SK-N-SH (cell line): ENCODE measurements around the gene ABCA9. TPM values are rescaled to one million over a fixed set of nuclear protein-coding genes. Genes with fewer than 3 reads are reported as not detected.

Source experiments
- CTCF ChIA-PET: fragments of 300-600, 350-600 bp; formaldehyde crosslinking; extraction: SDS; loops from one replicate; lab custom pipeline; 2021; lab: Yijun Ruan, JAX
- POLR2A ChIA-PET: fragments of 350-600 bp; sonication (Branson Sonifier 250); formaldehyde crosslinking; extraction: SDS; loops from one replicate; lab custom pipeline; 2020; ENCODE audit warnings: antibody characterized with exemption, inconsistent platforms; lab: Yijun Ruan, JAX
- DNase-seq: peaks from one replicate; pipeline ENCODE4 v3.0.0; 2012
- H2AFZ ChIP-seq: fragments of 200-600 bp; sonication (generic); 2 replicates; pipeline ENCODE4 v1.8.1; 2016; ENCODE audit warnings: antibody characterized with exemption, mild to moderate bottlenecking, low read depth
- H3F3A ChIP-seq: fragments of 200-600 bp; sonication (generic); replicated peaks from 2 replicates; pipeline ENCODE3; 2016; ENCODE audit warnings: antibody characterized with exemption, mild to moderate bottlenecking; ENCODE audit not compliant: insufficient read depth
- H3K27ac ChIP-seq, 2 experiments: fragments of 200-500 bp in 1 of 2; fragments of 200-600 bp in 1 of 2; sonication (Bioruptor generic) in 1 of 2; sonication (generic), shearing (Covaris generic) in 1 of 2; 2 replicates each; pipeline versions ENCODE4 v1.5.1 to v1.6.1; 2014 to 2016; ENCODE audit warnings: low read depth in 2 of 2, inconsistent platforms in 1 of 2, low read length in 1 of 2, mild to moderate bottlenecking in 1 of 2, mixed read lengths in 1 of 2
- H3K27me3 ChIP-seq: fragments of 200-600 bp; sonication (generic), shearing (Covaris generic); 2 replicates; pipeline ENCODE4 v1.6.1; 2016; ENCODE audit warnings: mixed run types; ENCODE audit not compliant: insufficient read depth
- H3K36me3 ChIP-seq, 2 experiments: fragments of 200-500 bp in 1 of 2; fragments of 200-600 bp in 1 of 2; sonication (Bioruptor generic) in 1 of 2; sonication (generic) in 1 of 2; replicated peaks in 1 of 2; 2 replicates each; pipeline versions ENCODE3 to v1.5.1; 2014 to 2016; ENCODE audit warnings: low read length in 1 of 2, mild to moderate bottlenecking in 1 of 2; ENCODE audit not compliant: insufficient read depth in 2 of 2, control insufficient read depth in 1 of 2
- H3K4me1 ChIP-seq, 2 experiments: fragments of 200-500 bp in 1 of 2; fragments of 200-600 bp in 1 of 2; sonication (Bioruptor generic) in 1 of 2; sonication (generic), shearing (Covaris generic) in 1 of 2; 2 replicates each; pipeline versions ENCODE4 v1.5.1 to v1.6.1; 2014 to 2016; ENCODE audit warnings: low read depth in 1 of 2, low read length in 1 of 2, mixed run types in 1 of 2; ENCODE audit not compliant: insufficient read depth in 2 of 2, control insufficient read depth in 1 of 2
- H3K4me2 ChIP-seq: fragments of 200-600 bp; sonication (generic), shearing (Covaris generic); 2 replicates; pipeline ENCODE4 v1.6.1; 2017; ENCODE audit warnings: mixed run types
- H3K4me3 ChIP-seq, 2 experiments: fragments of 200-500 bp in 1 of 2; fragments of 200-600 bp in 1 of 2; sonication (Bioruptor generic) in 1 of 2; sonication (generic), shearing (Covaris generic) in 1 of 2; 2 replicates each; pipeline versions ENCODE4 v1.5.1 to v1.8.1; 2014 to 2016; ENCODE audit warnings: low read depth in 2 of 2, inconsistent platforms in 1 of 2, low read length in 1 of 2, mild to moderate bottlenecking in 1 of 2, mixed read lengths in 1 of 2, moderate library complexity in 1 of 2
- H3K79me2 ChIP-seq: fragments of 200-600 bp; sonication (generic); 2 replicates; pipeline ENCODE4 v1.8.1; 2017; ENCODE audit warnings: mild to moderate bottlenecking; ENCODE audit not compliant: insufficient read depth
- H3K9ac ChIP-seq: fragments of 200-600 bp; sonication (generic); 2 replicates; pipeline ENCODE4 v1.6.1; 2017; ENCODE audit warnings: mixed run types
- H3K9me2 ChIP-seq: fragments of 200-600 bp; sonication (generic); 2 replicates; pipeline ENCODE4 v1.6.1; 2017; ENCODE audit warnings: mixed run types
- H3K9me3 ChIP-seq: fragments of 200-600 bp; sonication (generic); 2 replicates; pipeline ENCODE4 v1.6.1; 2017; ENCODE audit warnings: mixed run types, mild to moderate bottlenecking, moderate library complexity
- H4K20me1 ChIP-seq: fragments of 200-600 bp; sonication (generic); 2 replicates; pipeline ENCODE4 v1.6.1; 2017; ENCODE audit warnings: mild to moderate bottlenecking, mixed run types; ENCODE audit not compliant: insufficient read depth
- CHD2 ChIP-seq: fragments of 150-350 bp; IDR thresholded peaks from 2 replicates; pipeline ENCODE4 v1.6.1; 2018; ENCODE audit warnings: low read length; ENCODE audit not compliant: partially characterized antibody
- CTCF ChIP-seq: fragments of 200-600 bp; sonication (generic); IDR thresholded peaks from 2 replicates; pipeline ENCODE4 v1.6.1; 2017; ENCODE audit warnings: antibody characterized with exemption, mild to moderate bottlenecking, moderate library complexity
- EP300 ChIP-seq, 2 experiments: IDR thresholded peaks; 2 replicates each; pipeline versions ENCODE4 v1.4.0 to v1.6.1; 2012; ENCODE audit warnings: borderline replicate concordance in 1 of 2, low read depth in 1 of 2, low read length in 1 of 2
- FOXJ3 ChIP-seq: sonication (generic); formaldehyde crosslinking; IDR thresholded peaks from 2 replicates; pipeline ENCODE4 v1.5.1; 2020; ENCODE audit warnings: mild to moderate bottlenecking, missing genetic modification reagents
- FOXM1 ChIP-seq: IDR thresholded peaks from 2 replicates; pipeline ENCODE4 v1.4.0; 2012; ENCODE audit warnings: low read depth, mild to moderate bottlenecking
- GATA2 ChIP-seq: sonication (generic); formaldehyde crosslinking; IDR thresholded peaks from 2 replicates; pipeline ENCODE4 v1.5.0; 2020; ENCODE audit warnings: mild to moderate bottlenecking, missing genetic modification reagents
- JUND ChIP-seq: IDR thresholded peaks from 2 replicates; pipeline ENCODE4 v1.4.0; 2012
- MEF2A ChIP-seq: IDR thresholded peaks from 2 replicates; pipeline ENCODE4 v1.4.0; 2012; ENCODE audit warnings: low read depth, borderline replicate concordance
- MXI1 ChIP-seq: IDR thresholded peaks from 2 replicates; pipeline ENCODE4 v1.6.1; 2012; ENCODE audit warnings: mild to moderate bottlenecking, low read depth, low read length, improper control_type of control experiment
- NFIC ChIP-seq: IDR thresholded peaks from 2 replicates; pipeline ENCODE4 v1.4.0; 2012; ENCODE audit warnings: borderline replicate concordance
- NRF1 ChIP-seq: IDR thresholded peaks from 2 replicates; pipeline ENCODE4 v1.6.1; 2012; ENCODE audit warnings: low read depth, mild to moderate bottlenecking, low read length
- PBX3 ChIP-seq: IDR thresholded peaks from 2 replicates; pipeline ENCODE4; 2012
- POLR2AphosphoS5 ChIP-seq: IDR thresholded peaks from 2 replicates; pipeline ENCODE4 v1.6.1; 2012; ENCODE audit warnings: low read depth, low read length
- RAD21 ChIP-seq: IDR thresholded peaks from 2 replicates; pipeline ENCODE4 v1.6.1; 2012; ENCODE audit warnings: mild to moderate bottlenecking, low read length
- RCOR1 ChIP-seq: fragments of 150-350 bp; IDR thresholded peaks from 2 replicates; pipeline ENCODE4 v1.6.1; 2017; ENCODE audit warnings: antibody characterized with exemption, low read length
- RXRA ChIP-seq: IDR thresholded peaks from 2 replicates; pipeline ENCODE4 v1.4.0; 2012; ENCODE audit warnings: low read depth, mild to moderate bottlenecking, borderline replicate concordance
- SIN3A ChIP-seq: IDR thresholded peaks from 2 replicates; pipeline ENCODE4 v1.6.1; 2012; ENCODE audit warnings: low read depth, mild to moderate bottlenecking, low read length, moderate library complexity, borderline replicate concordance
- SMC3 ChIP-seq: IDR thresholded peaks from 2 replicates; pipeline ENCODE4 v1.6.1; 2012; ENCODE audit warnings: low read depth, low read length, improper control_type of control experiment
- TCF12 ChIP-seq: IDR thresholded peaks from 2 replicates; pipeline ENCODE4 v1.4.0; 2012
- YY1 ChIP-seq: IDR thresholded peaks from 2 replicates; pipeline ENCODE4 v1.4.0; 2012; ENCODE audit warnings: low read depth, mild to moderate bottlenecking
- WGBS: methylation state at CpG from one replicate; pipeline ENCODE4 v1.1.6; 2017; ENCODE audit warnings: low lambda C conversion rate; 5-methylcytosine and 5-hydroxymethylcytosine counted together
- polyA plus RNA-seq, 3 experiments: library from polyadenylated mRNA; depleted of rRNA; stranded (reverse); fragments of >200 nt; gene quantifications; 2 replicates each; pipeline ENCODE4 v1.2.3, GENCODE V29; 2012

Gene ABCA9
- polyA plus RNA-seq, 1 of the 3 experiments (the other 2 are of a cell fraction), result 0.07 TPM

GRCh38 chr17:68942389-68942788, 118.3 kb downstream of the ABCA9 start:
- no peaks in the 10 kb centered on the region for H3K79me2 ChIP-seq
- 6% methylated on average over 3 of the region's 3 CpGs for WGBS

GRCh38 chr17:68941761-68942160, 119.0 kb downstream of the ABCA9 start:
- no peaks in the 10 kb centered on the region for H3F3A ChIP-seq
- no peaks in the 10 kb centered on the region for H4K20me1 ChIP-seq
- H3K9ac ChIP-seq, result no peak overlapping the region
- no peaks in the 10 kb centered on the region for H3K9me3 ChIP-seq
- no peak overlapping the region for H3K4me2 ChIP-seq
- H3K27me3 ChIP-seq, result no peaks in the 10 kb centered on the region
- CTCF ChIA-PET, result interaction anchor here (0.9 kb wide), 1 partner anchor 12 kb away, joined by 3 read pairs; no protein-coding TSS in a partner anchor
- no peak overlapping the region for H2AFZ ChIP-seq
- H3K79me2 ChIP-seq, result no peaks in the 10 kb centered on the region
- no peak overlapping the region for H3K27ac ChIP-seq
- 2% methylated on average over 6 of the region's 6 CpGs for WGBS
- no peaks in the 10 kb centered on the region for H3K36me3 ChIP-seq
- H3K9me2 ChIP-seq, result 0 out of 2 replicates have a peak, but pooled peaks cover 3% of the 10 kb centered on the region
- POLR2A ChIA-PET, result no interaction called here
- DNase-seq, result no peak
- H3K4me3 ChIP-seq, result no peak overlapping the region
- no peak for TF ChIP-seq FOXJ3 (CRISPR knock-in tag)
- TF ChIP-seq NFIC, result no peak
- no peak for TF ChIP-seq YY1
- TF ChIP-seq RCOR1, result no peak
- no peak for TF ChIP-seq EP300 (IDR thresholded peaks at IDR 0.05; ENCODE audit: borderline replicate concordance in 1 of 2, low read depth in 1 of 2, low read length in 1 of 2)
- no peak for TF ChIP-seq CTCF
- TF ChIP-seq CHD2, result no peak
- no peak for TF ChIP-seq FOXM1
- no peak for TF ChIP-seq TCF12
- no peaks in the 10 kb centered on the region for H3K4me1 ChIP-seq

More at GRCh38 chr17:68942389-68942788, 118.3 kb downstream of the ABCA9 start:
- DNase-seq, result no peak
- TF ChIP-seq SMC3 (no peak), YY1 (no peak), CTCF (no peak), MXI1 (no peak), NRF1 (no peak), MEF2A (no peak), RAD21 (no peak), RXRA (no peak), POLR2AphosphoS5 (no peak), GATA2 (CRISPR knock-in tag) (no peak), PBX3 (no peak), JUND (no peak), SIN3A (no peak)
- Histone ChIP-seq H3K4me2 (no peak overlapping the region), H3K9ac (no peak overlapping the region), H3F3A (no peaks in the 10 kb centered on the region), H3K27ac (no peak overlapping the region), H2AFZ (no peak overlapping the region), H3K4me1 (no peaks in the 10 kb centered on the region), H3K9me2 (no peaks in the 10 kb centered on the region), H4K20me1 (no peaks in the 10 kb centered on the region), H3K9me3 (no peaks in the 10 kb centered on the region), H3K27me3 (no peaks in the 10 kb centered on the region), H3K4me3 (no peak overlapping the region), H3K36me3 (no peaks in the 10 kb centered on the region)
- POLR2A ChIA-PET, result no interaction called here
- CTCF ChIA-PET, result interaction anchor here (1.2 to 1.9 kb wide), 2 partner anchors 14 to 166 kb away, joined by 3 to 5 read pairs; no protein-coding TSS in a partner anchor
